GM21528 (cell line): ENCODE data around the gene PRKCZ.
A peak's percentile ranks its signal among the peaks of the same experiment; 100 is the strongest.

Source experiments
- ATAC-seq: cut with Tn5 transposase; IDR thresholded peaks from one replicate; pipeline ENCODE4 v1.9.1; 2021; ENCODE audit warnings: mild to moderate bottlenecking, moderate library complexity; ENCODE audit not compliant: unreplicated experiment, low FRiP score

PRKCZ gene

GRCh38 chr1:2215329-2215728, 165.1 kb downstream of the PRKCZ start:
- no peak for ATAC-seq

- ATAC-seq = no peak
These were observed 165.9 kb downstream of the PRKCZ start for GRCh38 chr1:2215909-2216766.

GRCh38 chr1:2216767-2217058, 166.5 kb downstream of the PRKCZ start:
- no peak for ATAC-seq

DNA sequence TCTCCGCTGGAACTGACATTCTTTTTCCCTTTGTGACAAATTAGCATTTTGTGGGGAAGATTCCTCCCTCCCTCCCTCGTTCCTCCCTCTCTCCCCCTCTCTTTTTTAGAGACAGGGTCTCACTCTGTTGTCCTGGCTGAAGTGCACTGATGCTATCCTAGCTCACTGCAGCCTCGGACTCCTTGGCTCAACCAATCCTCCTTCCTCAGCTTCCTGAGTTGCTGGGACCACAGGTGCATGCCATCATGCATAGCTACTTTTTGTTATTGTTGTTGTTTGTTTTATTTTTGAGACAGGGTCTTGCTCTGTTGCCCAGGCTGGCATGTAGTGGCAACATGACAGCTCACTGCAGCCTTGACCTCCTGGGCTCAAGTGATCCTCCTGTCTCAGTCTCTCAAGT, 171.1 kb downstream of the PRKCZ start:
- no peak for ATAC-seq

- ATAC-seq = no peak
These were observed 174.0 kb downstream of the PRKCZ start for GRCh38 chr1:2224170-2224584.

DNA sequence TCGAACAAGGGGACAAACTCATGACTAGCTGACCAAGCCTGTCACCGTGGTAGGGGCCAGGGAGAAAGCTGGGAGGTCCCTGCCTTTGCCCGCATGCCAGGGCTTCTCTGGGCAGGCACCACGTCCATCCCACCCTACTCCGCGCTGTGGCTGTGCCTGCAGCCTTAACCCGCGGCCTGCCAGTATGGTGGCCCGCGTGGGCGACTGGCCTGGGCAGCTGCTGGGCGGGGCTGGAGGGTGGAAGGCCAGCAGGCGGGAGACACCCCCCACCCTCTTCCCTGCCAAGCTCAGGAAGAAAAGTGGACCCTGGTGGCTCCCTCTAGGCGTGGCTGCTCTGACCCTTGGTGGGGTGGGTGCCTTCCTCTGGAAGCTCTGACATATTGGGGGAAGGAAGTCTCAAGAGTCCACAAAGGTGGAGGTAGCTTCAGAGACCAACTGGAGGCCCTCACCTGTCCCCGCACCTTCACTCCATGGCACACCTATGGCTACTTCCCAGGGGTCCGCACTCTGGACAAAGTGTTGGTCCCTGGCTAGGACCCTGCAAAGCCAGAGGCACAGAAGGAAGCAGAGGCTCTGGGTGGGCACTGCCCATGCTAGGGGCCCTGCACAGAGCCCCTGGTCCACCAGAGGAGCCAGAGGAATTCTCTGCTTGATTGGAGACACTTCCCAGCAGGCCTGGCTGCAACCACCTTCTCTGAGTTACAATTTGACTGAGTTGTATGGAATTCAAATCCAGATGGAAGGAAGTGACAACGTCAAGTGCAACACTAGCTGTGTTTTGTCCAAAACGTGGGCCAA, 174.6 kb downstream of the PRKCZ start:
- no peak for ATAC-seq

GRCh38 chr1:2226525-2227345, 176.5 kb downstream of the PRKCZ start:
- ATAC-seq = no peak

GRCh38 chr1:2227346-2228156, 177.3 kb downstream of the PRKCZ start:
- peak; percentile 80 for ATAC-seq

DNA sequence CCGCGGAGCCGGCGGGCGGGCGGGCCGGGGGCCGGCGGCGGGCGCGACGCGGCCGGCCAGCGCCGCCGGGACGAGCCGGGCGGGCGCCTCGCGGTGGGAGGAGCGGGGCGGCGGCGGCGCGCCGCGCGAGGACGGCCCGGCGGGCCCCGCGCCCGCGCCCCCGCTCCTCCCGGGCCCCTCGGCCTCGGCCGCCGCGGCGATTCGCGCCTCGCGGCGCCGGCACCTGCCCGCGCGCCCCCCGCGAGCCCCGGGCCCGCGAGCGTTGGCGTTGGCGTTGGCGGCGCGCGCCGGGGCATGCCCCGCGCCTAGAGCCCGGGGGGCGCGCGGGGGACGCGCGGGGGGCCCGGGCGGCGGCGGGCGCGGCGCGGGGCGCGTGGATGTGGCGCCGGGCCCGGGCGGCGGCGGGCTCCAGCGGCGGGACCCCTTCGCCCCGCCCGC, 178.0 kb downstream of the PRKCZ start, which contains the start of gene SKI:
TSS of gene SKI (plus strand) at position 163 of the 438 bp plus-strand sequence. CDS start 448 bp downstream, outside the sequence.
- ATAC-seq = no peak

- no peak for ATAC-seq
These were observed 178.5 kb downstream of the PRKCZ start for GRCh38 chr1:2228694-2229036.

GRCh38 chr1:2229037-2229864, 179.0 kb downstream of the PRKCZ start:
- no peak for ATAC-seq

DNA sequence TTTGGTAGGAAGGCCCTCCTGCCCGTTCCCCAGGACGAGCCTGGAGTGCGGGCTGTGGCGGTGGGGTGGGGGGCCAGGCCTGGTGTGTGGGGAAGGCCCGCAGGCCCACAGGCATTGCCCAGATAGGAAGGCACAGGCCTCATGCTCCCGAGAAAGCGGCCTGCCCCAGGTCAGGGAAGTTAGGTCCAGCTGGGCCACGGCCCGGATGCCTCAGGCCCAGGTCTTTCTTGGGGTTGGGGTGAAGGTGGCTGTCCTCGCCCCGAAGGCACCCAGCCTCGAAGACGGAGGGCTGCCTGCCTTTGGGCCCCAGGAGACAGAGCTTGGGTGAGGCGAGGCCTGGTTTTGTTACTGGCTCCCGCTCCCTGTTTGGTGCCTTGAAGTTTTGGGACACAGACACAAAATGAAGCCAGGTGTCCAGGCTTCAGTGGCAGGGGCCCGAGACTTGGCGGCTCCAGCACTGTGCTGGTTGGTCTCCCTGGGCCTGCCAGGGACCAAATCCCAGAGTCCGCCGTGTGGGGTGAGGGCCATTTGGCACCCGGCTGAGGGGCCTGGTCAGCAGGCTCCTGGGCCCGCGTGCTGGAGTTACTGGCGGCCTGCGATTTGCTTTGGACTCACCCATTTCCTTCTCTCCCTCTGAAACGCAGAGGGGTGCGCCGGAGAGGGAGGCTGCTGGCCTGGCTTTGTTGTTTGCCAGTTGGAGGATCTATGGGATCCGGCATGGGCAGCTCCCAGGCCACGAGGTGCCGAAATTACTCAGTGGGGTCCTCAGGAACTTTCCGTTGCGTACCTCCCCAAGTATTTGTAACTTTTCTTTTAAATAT, 179.9 kb downstream of the PRKCZ start:
- ATAC-seq = no peak

- ATAC-seq = no peak
These were observed 180.7 kb downstream of the PRKCZ start for GRCh38 chr1:2230781-2231531.

DNA sequence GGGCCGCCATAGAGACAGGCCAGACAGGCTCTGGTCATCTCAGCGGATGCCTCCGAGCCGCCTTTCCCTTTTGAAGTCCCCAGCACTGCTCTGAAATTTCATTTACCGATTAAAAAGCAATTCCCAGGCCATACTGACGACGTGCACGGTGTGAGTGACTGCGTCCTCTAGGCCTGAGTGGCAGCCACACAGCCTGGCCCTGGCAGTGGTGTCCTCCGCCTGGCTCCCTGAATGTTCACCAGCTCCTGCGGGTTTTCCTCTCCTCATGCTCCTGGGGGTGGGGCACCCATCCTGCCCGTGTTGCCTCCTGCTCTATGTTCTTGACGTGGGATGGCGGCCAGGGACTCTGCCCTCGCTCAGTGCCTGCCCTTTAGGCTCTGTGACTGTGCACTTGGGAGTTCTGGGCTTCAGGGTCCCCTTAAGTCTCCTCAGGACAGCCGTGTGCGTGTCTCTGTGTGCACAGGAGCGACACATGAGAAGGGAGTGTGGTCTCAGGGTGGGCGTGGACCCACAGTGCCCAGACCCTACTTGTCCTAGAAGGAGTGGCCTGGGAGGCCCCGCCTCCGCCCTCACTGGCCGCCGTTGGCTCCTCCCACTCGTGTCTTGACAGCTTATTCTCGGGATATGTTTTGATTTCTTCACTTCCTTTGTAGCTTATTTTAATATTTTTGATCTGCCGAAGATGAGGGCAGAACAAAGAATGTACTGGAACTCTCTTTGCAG, 181.5 kb downstream of the PRKCZ start:
- ATAC-seq = no peak

DNA sequence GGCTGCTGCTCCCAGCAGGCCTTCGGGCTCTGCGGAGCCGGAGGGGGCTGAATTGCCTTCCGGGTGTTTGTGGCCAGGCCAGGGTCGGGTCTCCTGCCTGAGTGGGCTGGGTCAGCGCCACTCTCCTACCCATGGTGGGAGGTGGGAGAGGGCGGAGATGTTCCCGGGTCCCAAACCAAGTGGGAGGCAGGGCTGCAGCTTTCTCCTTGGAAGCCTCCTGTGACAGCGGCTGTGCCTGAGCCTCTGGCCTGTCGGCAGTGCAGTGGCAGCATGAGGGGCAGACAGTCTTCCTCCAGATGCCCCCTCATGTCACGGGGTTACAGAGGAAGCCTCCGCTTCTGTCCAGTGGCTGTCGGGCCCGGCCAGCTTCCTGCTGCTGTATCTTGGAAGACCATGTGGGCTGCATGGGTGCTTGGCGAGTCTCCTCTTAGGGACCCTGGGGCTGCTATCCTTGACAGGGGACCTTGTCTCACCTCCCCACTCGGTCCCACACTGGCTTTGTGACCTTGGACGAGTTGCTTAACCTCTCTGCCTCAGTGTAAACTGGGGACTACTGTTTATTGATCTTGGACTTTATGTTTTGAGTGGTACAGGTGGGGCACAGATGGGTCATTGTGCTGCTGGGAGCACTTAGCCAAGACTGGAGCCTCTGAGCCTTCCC, 182.2 kb downstream of the PRKCZ start:
- ATAC-seq = no peak

DNA sequence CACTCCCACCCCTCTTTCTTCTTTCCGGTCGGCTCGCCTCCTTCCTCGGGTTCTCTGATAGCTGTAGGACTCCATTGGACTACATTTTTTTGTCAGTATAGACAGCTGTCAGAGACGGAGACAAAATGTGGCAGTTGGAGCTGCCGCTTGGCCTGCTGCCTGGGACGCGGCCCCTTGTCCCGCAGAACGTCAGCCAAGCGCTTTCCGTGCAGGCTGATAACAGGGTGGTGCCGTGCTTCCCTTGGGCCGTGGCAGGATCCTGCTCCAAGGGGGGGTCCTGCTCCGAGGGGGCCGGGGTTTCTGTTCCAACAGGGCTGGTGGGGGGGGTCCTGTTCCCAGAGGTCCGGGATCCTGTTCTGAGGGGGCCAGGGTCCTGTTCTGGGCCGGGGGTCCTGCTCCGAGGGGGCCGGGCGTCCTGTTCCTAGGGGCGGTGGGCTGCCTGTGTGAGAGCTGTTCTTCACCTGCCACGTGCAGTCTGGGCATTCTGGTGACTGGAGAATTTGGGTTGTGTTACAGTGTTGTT, 182.8 kb downstream of the PRKCZ start:
- no peak for ATAC-seq
